Progenitor cell of endocrine pancreas (in vitro differentiated cells): ENCODE data around the gene CACNG6. TPM values are rescaled to one million over a fixed set of nuclear protein-coding genes. Genes with fewer than 3 reads are reported as not detected.

Source experiments
- DNase-seq: peaks from one replicate; pipeline ENCODE4 v3.0.0; 2021; ENCODE audit warnings: low spot score; ENCODE audit not compliant: unreplicated experiment
- H3K27ac Mint-ChIP-seq: 2 replicates; pipeline ENCODE4 v1.8.0; 2021; ENCODE audit warnings: mild to moderate bottlenecking, moderate library complexity, mixed read lengths
- H3K27me3 Mint-ChIP-seq: 2 replicates; pipeline ENCODE4 v1.8.0; 2021; ENCODE audit warnings: mixed read lengths
- H3K36me3 Mint-ChIP-seq: 2 replicates; pipeline ENCODE4 v1.8.0; 2022; ENCODE audit warnings: mixed read lengths; ENCODE audit not compliant: insufficient read depth
- H3K4me1 Mint-ChIP-seq: 2 replicates; pipeline ENCODE4 v1.8.0; 2021; ENCODE audit warnings: low read depth, mixed read lengths
- H3K4me3 Mint-ChIP-seq: 2 replicates; pipeline ENCODE4 v1.8.0; 2021; ENCODE audit warnings: low read depth, mild to moderate bottlenecking, moderate library complexity, mixed read lengths
- H3K9me3 Mint-ChIP-seq: 2 replicates; pipeline ENCODE4 v1.8.0; 2021; ENCODE audit warnings: low read depth, mixed read lengths
- CTCF ChIP-seq: fragments of 200-600 bp; sonication (generic); IDR thresholded peaks from one replicate; pipeline ENCODE4 v1.5.0; 2021; ENCODE audit warnings: antibody characterized with exemption, mild to moderate bottlenecking; ENCODE audit not compliant: unreplicated experiment
- total RNA-seq: library from RNA; stranded (reverse); gene quantifications from 2 replicates; pipeline ENCODE4 v1.2.1, GENCODE V29; 2021

The CACNG6 gene
- total RNA-seq, 1 donor from 2014 or later = 7.6 TPM

- Mint-ChIP-seq H3K4me3 (no peak overlapping the region), H3K4me1 (peaks cover 5% of the 10 kb centered on the region), H3K36me3 (no peaks in the 10 kb centered on the region), H3K9me3 (no peaks in the 10 kb centered on the region), H3K27me3 (peaks cover 82% of the 10 kb centered on the region), H3K27ac (no peak overlapping the region)
- no peak for TF ChIP-seq CTCF
- no peak for DNase-seq
These were observed 29.7 kb upstream of the CACNG6 start for GRCh38 chr19:53961523-53962356.

- H3K9me3 Mint-ChIP-seq = no peaks in the 10 kb centered on the region
- H3K27ac Mint-ChIP-seq = no peak within 1 kb of the TSS
- no peak within 1 kb of the TSS for H3K4me3 Mint-ChIP-seq
- H3K27me3 Mint-ChIP-seq = peaks cover 80% of the 10 kb centered on the region
- no peak for TF ChIP-seq CTCF
- no peaks in the 10 kb centered on the region for H3K36me3 Mint-ChIP-seq
- DNase-seq = no peak
- H3K4me1 Mint-ChIP-seq = no peaks in the 10 kb centered on the region
These were observed 28.5 kb upstream of the CACNG6 start, which contains the start of gene CACNG8 for GRCh38 chr19:53962887-53963431. CACNG8 (plus strand) TSS chr19:53962937.

GRCh38 chr19:53965091-53965490 is 26.3 kb upstream of the CACNG6 start:
- H3K9me3 Mint-ChIP-seq = no peaks in the 10 kb centered on the region
- peaks cover 65% of the 10 kb centered on the region for H3K27me3 Mint-ChIP-seq
- no peaks in the 10 kb centered on the region for H3K36me3 Mint-ChIP-seq
- no peak for DNase-seq
- H3K4me1 Mint-ChIP-seq = no peaks in the 10 kb centered on the region
- no peak overlapping the region for H3K27ac Mint-ChIP-seq
- no peak for TF ChIP-seq CTCF
- H3K4me3 Mint-ChIP-seq = no peak overlapping the region

GRCh38 chr19:53966931-53967330 is 24.5 kb upstream of the CACNG6 start:
- Mint-ChIP-seq H3K4me3 (no peak overlapping the region), H3K27ac (no peak overlapping the region), H3K27me3 (peaks cover 49% of the 10 kb centered on the region), H3K4me1 (no peaks in the 10 kb centered on the region), H3K36me3 (no peaks in the 10 kb centered on the region), H3K9me3 (no peaks in the 10 kb centered on the region)
- no peak for DNase-seq
- TF ChIP-seq CTCF = no peak

GRCh38 chr19:53969366-53969765 is 22.1 kb upstream of the CACNG6 start:
- no peak overlapping the region for H3K4me3 Mint-ChIP-seq
- no peak overlapping the region for H3K27ac Mint-ChIP-seq
- no peaks in the 10 kb centered on the region for H3K9me3 Mint-ChIP-seq
- H3K27me3 Mint-ChIP-seq = peaks cover 48% of the 10 kb centered on the region
- no peak for DNase-seq
- H3K4me1 Mint-ChIP-seq = no peaks in the 10 kb centered on the region
- no peaks in the 10 kb centered on the region for H3K36me3 Mint-ChIP-seq
- TF ChIP-seq CTCF = no peak
